NCI-H345 treated with DMSO at 0.1 percent for 48 hours (cell line): ENCODE data around the gene XRCC3.
"Not testable (repeated sequence)": the region's sequence is repeated elsewhere in the genome, so short reads cannot be mapped to it uniquely, and the experiment has no call there.

Source experiments
- DNase-seq: peaks from one replicate; lab custom pipeline; 2025; ENCODE audit not compliant: unreplicated experiment; lab: John Stamatoyannopoulos, UW

Gene XRCC3

DNA sequence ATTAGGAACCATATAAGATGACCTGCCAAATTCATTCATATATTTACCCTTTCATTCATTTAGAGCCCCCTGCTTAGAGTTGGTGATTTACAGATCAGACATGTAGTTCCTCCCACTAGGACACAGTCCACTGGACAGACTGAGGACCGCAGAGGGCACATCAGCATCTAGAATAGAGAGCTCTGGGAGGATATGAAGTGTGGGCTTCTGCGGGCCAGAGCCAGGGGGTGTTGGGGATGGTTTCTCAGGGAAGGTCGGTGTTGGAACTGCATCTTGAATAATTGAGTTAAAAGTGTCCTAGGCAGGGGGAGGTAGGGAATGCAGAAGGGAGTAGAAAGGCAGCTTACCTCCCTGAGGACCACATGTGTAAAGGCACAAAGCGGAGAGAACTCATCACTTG lies 43.3 kb downstream of the XRCC3 start:
- no peak for DNase-seq

DNA sequence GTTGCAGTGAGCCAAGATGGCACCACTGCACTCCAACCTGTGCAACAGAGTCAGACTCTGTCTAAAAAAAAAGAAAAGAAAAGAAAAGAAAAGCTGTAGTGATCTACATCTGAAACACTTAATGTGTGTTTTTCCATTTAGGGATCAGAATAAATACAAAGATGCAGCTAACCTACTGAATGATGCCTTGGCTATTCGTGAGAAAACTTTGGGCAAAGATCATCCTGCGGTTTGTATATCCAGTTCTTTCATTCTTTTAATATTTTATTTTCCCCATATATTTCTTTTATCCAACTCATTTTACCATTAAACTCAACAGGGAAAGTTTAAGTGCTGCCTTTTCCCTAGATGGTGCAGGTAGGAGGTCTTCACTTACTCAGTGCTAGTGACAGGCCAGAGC lies 45.9 kb downstream of the XRCC3 start:
- no peak for DNase-seq

DNA sequence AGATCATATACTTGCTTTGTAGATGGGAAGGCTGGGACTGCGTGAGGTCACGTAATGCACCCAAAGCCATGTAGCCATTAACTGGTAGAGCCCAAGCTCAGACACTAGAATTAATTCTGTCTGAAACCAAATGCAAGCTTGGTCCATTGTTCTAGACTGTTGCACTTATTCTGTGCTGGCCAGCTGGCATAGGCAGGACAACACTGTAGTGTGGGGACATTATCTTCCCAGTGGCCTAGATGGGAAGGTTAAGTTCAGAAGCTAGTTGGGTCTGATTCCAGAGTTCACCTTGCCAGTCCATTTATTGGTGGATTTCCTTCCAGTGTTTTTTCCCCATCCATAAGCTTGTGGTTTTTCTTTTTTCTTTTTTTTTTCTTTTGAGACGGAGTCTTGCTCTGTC lies 47.1 kb downstream of the XRCC3 start:
- no peak for DNase-seq

DNA sequence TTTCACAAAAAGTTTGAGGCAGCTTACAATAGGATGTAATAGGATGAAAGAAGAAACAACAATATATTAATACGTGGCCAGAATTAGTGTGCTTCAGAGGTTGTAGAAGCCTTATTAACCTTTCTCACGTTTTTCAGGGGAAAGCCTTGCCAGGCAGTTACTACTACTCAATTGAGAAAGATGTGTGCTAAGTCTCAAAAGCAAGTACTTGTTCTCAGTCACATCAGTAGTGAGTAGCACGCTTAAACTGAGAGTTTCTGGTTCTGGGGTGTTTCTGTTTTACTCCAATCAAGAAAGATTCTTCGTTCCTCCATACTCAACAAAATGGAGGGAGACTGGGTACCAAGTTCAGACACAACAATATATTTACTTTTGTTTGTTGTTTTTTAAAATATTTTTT lies 47.6 kb downstream of the XRCC3 start:
- DNase-seq: no peak

DNA sequence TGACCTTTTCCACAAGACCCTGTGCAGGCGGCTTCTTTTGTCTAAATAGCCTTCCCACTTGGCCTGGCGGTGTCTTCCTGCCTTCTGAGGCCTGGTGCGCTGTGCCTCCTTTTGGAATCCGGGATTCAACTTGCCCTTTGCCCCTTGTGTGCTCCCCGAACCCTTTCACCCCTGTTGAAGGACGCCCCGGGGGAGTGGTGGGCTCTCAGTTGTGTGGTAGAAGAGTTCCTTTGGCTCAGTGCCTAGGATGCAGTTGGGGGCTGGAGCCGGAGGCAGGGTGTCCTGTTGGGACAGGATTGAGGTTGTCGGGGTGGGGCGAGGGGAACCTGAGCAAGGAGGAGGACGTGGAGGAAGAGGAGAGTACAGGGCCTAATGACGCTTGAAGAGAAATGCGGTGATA lies 51.7 kb downstream of the XRCC3 start:
- DNase-seq: no peak

DNA sequence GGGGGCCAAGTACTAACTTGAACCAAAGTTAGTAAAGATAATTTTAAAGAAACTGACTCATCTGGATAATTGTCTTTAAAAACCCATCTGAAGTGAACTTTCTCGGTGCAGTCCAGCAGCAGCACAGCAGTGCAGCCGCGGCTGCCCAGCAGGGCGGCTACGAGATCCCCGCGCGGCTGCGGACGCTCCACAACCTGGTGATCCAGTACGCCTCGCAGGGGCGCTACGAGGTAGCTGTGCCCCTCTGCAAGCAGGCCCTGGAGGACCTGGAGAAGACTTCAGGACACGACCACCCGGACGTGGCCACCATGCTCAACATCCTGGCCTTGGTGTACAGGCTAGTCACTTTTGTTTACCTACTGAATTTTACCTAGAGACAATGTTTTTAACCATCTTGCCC lies 52.7 kb downstream of the XRCC3 start:
- DNase-seq: no peak

DNA sequence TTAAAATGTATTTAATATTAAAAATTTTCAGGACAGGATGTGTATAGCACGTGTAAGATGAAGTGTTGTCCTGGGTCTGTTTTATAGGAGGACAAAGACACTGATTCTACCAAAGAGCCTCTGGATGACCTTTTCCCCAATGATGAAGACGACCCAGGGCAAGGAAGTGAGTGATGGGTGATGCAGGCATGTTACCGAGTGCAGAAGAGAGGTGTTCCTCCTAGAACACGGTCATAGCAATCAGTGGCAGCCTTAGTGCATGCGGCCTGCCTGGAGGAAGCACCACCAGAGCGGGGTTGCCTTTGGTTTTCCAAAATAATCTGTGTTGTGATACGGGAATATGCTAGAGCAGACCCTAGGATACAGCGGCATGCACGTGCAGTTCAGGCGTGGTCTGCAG lies 53.2 kb downstream of the XRCC3 start:
- DNase-seq: no peak

DNA sequence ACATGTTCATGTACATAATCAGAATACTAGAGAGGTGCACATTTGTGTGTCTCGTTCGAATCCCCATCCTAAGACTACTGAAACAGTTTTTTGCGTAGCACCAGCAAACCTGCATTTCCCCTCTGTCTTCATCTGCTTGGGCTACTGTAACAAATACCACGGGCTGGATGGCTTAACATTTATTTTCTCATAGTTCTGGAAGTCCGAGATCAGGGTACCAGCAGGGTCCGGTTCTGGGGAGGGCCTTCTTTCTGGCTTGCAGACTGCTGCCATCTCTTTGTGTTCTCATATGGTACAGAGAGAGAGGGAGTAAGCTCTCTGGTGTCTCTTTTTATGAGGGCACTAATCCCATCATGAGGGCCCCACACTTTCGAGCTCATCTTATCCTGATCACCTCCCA lies 55.6 kb downstream of the XRCC3 start:
- DNase-seq: no peak

DNA sequence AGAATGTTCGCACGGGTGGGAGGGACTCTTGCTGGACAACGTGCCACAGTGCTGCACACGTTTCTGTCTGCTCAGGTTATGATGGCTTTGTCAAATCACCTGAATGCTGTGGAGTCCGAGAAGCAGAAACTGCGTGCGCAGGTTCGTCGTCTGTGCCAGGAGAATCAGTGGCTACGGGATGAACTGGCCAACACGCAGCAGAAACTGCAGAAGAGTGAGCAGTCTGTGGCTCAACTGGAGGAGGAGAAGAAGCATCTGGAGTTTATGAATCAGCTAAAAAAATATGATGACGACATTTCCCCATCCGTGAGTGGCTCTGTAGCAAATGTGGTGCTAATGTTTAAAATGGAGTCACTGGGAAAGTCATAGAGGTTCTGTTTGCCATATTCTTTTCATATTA lies 57.8 kb downstream of the XRCC3 start:
- DNase-seq: no peak

DNA sequence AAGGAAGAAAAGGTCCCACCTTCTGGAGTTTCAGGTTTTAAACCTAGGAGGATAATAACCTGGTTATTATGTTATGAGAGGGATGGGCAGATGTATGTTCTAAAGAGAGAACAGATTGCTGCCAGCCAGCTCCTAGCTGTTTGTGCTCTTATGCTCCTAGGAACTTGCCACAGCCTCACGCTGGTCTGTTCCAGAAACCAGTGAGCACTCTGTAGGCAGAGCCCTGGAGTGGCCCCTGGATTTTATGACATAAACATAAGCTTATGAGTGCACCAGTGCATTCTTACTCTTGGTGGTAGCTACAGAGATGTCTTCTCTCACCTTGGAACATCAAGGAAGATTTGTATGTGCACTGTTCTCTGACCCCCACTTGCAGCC lies 58.5 kb downstream of the XRCC3 start:
- DNase-seq: no peak

DNA sequence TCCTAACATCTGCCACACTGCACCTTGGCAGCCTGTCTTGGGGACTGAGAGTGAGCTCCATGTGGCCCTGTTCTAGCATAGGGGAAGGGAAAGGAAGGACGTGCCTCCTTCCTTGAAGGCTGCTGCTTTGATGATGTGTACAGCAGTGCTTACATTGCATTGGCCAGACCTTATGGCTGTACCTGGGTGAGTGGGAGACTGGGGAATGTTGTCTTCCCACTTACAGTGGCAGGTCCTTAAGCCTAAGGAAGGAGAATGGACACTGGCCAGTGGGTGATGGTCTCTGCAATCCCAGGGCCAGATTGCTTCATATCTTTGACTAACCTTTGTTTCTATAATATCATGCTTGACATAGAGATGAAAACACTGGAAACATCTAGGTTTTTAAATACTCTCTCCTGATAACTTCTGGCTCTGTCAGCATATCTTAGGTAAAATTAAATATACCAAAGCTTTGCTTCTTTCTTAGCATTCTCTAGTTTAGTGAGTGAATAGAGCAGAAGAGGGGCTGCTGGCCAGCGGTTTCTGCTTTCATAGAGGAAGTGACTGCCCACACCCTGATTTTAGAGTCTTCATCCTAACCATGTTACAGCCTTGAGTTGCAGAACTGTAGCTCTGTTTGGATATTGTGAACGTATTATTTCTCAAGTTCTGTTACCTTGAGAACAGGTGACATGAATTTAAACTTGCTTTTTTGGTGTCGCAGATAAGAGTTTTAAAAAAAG lies 59.1 kb downstream of the XRCC3 start:
- no peak for DNase-seq

DNA sequence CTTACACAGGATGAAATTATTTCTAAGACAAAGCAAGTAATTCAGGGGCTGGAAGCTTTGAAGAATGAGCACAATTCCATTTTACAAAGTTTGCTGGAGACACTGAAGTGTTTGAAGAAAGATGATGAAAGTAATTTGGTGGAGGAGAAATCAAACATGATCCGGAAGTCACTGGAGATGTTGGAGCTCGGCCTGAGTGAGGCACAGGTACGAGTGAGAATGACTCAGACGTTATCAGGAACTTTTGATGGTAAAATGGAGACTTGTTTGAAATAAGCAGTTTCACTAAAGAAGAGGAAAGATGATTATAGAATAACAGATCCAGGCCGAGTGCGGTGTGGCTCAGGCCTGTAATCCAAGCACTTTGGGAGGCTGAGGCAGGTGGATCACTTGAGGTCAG lies 60.6 kb downstream of the XRCC3 start:
- DNase-seq: no peak

DNA sequence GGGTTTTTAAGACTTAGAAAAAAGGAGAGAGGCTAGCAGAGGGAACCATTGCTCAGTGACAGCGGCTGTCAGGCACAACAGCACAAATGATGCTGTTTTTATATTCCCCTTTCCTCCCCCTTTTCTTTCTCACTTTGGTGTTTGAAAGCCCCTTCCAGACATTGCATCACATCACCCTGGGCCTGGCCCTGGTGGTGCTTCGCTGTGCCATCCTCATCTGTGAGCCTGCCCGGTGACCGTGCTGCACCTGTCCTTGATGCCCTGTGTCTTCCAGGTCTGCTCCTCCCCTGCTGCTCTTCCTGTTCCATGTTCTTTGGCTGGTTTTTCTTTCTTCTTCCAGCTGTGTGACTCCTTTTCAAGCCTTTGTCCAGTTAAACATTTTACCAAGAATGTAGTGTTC lies 61.4 kb downstream of the XRCC3 start:
- DNase-seq: no peak

DNA sequence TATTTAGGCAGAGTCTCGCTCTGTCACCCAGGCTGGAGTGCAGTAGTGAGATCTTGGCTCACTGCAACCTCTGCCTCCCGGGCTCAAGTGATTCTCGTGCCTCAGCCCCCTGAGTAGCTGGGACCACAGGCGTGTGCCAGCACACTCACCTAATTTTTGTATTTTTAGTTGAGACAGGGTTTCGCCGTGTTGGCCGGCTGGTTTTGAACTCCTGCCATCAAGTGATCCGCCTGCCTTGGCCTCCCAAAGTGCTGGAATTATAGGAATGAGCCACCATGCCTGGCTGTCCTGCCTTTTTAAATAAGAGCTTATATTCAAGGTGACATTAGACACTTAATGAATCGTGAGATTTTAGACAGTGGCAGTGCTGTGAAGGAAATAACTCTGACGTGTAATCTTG lies 61.9 kb downstream of the XRCC3 start:
- DNase-seq: not testable (repeated sequence)

DNA sequence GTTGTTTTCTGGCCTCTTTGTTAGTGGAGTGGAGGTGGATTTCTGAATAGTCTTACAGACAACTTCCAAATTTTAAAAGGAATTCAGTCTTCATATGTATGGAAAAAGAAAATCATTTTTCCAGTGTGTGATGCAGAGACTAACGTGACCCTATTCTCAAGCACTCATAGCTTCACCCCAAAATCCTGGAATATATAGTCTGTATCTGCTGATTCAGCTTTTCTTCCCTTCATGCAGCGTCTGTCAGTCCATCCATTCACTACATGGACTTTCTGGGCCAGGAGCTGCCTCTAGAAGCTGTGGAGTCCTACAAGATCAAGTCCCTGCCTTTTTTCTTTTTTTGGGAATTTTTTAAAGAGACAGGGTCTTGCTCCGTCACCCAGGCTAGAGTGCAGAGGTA lies 62.4 kb downstream of the XRCC3 start:
- no peak for DNase-seq

DNA sequence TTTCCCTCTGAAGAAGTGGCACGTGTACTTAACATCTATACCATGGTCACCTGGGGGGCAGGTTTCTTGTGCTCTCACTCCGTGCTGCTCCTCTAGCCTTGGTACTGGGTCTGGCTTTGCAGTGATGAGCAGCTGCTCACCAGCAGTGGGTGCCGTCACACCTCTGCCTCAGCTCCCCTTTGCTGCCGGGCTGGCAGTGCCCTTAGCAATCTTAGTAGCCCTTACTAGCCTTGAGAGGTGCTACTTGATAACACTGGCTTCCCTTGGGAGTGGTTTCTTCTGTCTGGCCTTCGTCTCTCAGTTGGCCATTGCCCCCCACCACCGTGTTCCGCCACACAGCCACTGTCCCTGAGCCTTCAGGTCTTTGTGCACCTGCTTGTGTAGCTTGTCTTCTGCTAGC lies 63.7 kb downstream of the XRCC3 start:
- no peak for DNase-seq

DNA sequence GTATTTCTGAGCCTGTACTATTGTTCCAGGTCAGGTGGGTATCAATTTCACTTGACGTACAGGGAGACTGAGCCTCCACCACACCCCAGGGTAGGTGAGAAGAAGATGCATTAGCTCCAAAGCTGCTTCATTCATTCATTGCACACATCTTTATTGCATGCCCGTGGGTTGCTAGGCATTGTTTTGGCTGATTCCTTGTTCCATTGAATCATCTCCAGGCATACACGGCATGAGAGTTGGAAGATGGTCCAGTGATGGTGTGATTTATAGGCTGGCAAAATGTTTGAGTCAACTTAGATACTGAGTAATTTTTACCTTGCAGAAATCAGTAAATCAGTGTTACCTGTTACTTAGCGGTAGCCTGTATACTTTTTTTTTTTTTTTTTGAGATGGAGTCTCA lies 65.0 kb downstream of the XRCC3 start:
- DNase-seq: no peak

DNA sequence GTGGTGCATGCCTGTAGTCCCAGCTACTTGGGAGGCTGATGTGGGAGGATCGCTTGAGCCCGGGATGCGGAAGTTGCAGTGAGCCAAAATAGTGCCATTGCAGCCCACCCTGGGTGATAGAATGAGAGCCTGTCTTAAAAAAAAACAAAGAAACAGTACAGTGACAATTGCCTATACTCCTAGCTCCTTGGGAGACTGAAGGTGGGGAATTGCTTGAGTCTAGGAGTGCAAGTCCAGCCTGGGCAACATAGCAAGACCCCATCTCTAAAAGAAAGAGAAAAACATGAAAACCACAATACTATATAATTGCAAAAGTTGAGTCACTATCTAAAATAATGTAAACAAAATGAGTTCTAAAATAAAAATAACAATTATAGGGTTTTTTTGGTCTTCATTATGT lies 66.2 kb downstream of the XRCC3 start:
- DNase-seq: no peak
